ENCODE results near the gene OR6Q1.

Gene OR6Q1

GRCh38 chr11:58047818-58048217 is 17.1 kb downstream of the OR6Q1 start:
- Histone ChIP-seq H3K9ac (ENCODE audit: low read length) (no peak overlapping the region), H3K79me2 (ENCODE audit: low read length) (no peaks in the 10 kb centered on the region), H3K4me2 (ENCODE audit: low read depth, low read length) (no peak overlapping the region), H3K9me2 (replicated peaks; ENCODE audit: insufficient read depth, low read length) (no peaks in the 10 kb centered on the region), H3K4me1 (ENCODE audit: low read length) (no peaks in the 10 kb centered on the region), H3K27ac (ENCODE audit: low read length) (no peak overlapping the region), H3K27me3 (replicated peaks; ENCODE audit: insufficient read depth, low read length) (no peaks in the 10 kb centered on the region), H2AFZ (ENCODE audit: low read length) (no peak overlapping the region), H3F3A (ENCODE audit: insufficient read depth, low read length) (no peaks in the 10 kb centered on the region), H3K9me3 (replicated peaks; ENCODE audit: insufficient read depth, low read length) (no peaks in the 10 kb centered on the region), H4K20me1 (ENCODE audit: insufficient read depth, low read length) (no peaks in the 10 kb centered on the region), H3K36me3 (replicated peaks; ENCODE audit: insufficient read depth, low read length) (no peaks in the 10 kb centered on the region), H3K4me3 (ENCODE audit: low read length) (no peak overlapping the region)
- TF ChIP-seq CTCF (IDR thresholded peaks at IDR 0.05; ENCODE audit: low read length): no peak
- no peak for TF ChIP-seq EZH2 (optimal IDR thresholded peaks at IDR 0.05; ENCODE audit: low read depth, low read length)
- TF ChIP-seq EZH2phosphoT487 (IDR thresholded peaks at IDR 0.05; ENCODE audit: low read length): no peak
- no peak for DNase-seq

- Histone ChIP-seq H3K36me3 (replicated peaks; ENCODE audit: insufficient read depth, low read length) (no peaks in the 10 kb centered on the region), H2AFZ (ENCODE audit: low read length) (no peak overlapping the region), H3K4me2 (ENCODE audit: low read depth, low read length) (no peak overlapping the region), H3K4me1 (ENCODE audit: low read length) (no peaks in the 10 kb centered on the region), H3K9me3 (replicated peaks; ENCODE audit: insufficient read depth, low read length) (no peaks in the 10 kb centered on the region), H3K79me2 (ENCODE audit: low read length) (no peaks in the 10 kb centered on the region), H3F3A (ENCODE audit: insufficient read depth, low read length) (no peaks in the 10 kb centered on the region), H3K27me3 (replicated peaks; ENCODE audit: insufficient read depth, low read length) (no peaks in the 10 kb centered on the region), H4K20me1 (ENCODE audit: insufficient read depth, low read length) (no peaks in the 10 kb centered on the region), H3K27ac (ENCODE audit: low read length) (no peak overlapping the region), H3K9ac (ENCODE audit: low read length) (no peak overlapping the region), H3K9me2 (replicated peaks; ENCODE audit: insufficient read depth, low read length) (no peaks in the 10 kb centered on the region), H3K4me3 (ENCODE audit: low read length) (no peak overlapping the region)
- no peak for DNase-seq
- TF ChIP-seq EZH2 (optimal IDR thresholded peaks at IDR 0.05; ENCODE audit: low read depth, low read length): no peak
- TF ChIP-seq CTCF (IDR thresholded peaks at IDR 0.05; ENCODE audit: low read length): no peak
- no peak for TF ChIP-seq EZH2phosphoT487 (IDR thresholded peaks at IDR 0.05; ENCODE audit: low read length)
Measured at GRCh38 chr11:58055806-58056401, 25.2 kb downstream of the OR6Q1 start.

GRCh38 chr11:58057481-58057880 is 26.7 kb downstream of the OR6Q1 start:
- H3F3A ChIP-seq (ENCODE audit: insufficient read depth, low read length): no peaks in the 10 kb centered on the region
- no peak overlapping the region for H3K4me3 ChIP-seq (ENCODE audit: low read length)
- no peaks in the 10 kb centered on the region for H3K79me2 ChIP-seq (ENCODE audit: low read length)
- no peaks in the 10 kb centered on the region for H3K27me3 ChIP-seq (replicated peaks; ENCODE audit: insufficient read depth, low read length)
- no peaks in the 10 kb centered on the region for H3K9me3 ChIP-seq (replicated peaks; ENCODE audit: insufficient read depth, low read length)
- DNase-seq: no peak
- no peaks in the 10 kb centered on the region for H3K9me2 ChIP-seq (replicated peaks; ENCODE audit: insufficient read depth, low read length)
- H3K9ac ChIP-seq (ENCODE audit: low read length): no peak overlapping the region
- no peaks in the 10 kb centered on the region for H3K4me1 ChIP-seq (ENCODE audit: low read length)
- H3K4me2 ChIP-seq (ENCODE audit: low read depth, low read length): no peak overlapping the region
- H3K36me3 ChIP-seq (replicated peaks; ENCODE audit: insufficient read depth, low read length): no peaks in the 10 kb centered on the region
- TF ChIP-seq EZH2 (optimal IDR thresholded peaks at IDR 0.05; ENCODE audit: low read depth, low read length) (no peak), CTCF (IDR thresholded peaks at IDR 0.05; ENCODE audit: low read length) (no peak), EZH2phosphoT487 (IDR thresholded peaks at IDR 0.05; ENCODE audit: low read length) (no peak)
- H4K20me1 ChIP-seq (ENCODE audit: insufficient read depth, low read length): no peaks in the 10 kb centered on the region
- no peak overlapping the region for H2AFZ ChIP-seq (ENCODE audit: low read length)
- H3K27ac ChIP-seq (ENCODE audit: low read length): no peak overlapping the region

All from MM.1S (cell line).